NCI-H146 treated with DMSO at 0.1 percent for 48 hours (cell line): Measurements from ENCODE around the gene UVRAG.
"Not testable (repeated sequence)": the region's sequence is repeated elsewhere in the genome, so short reads cannot be mapped to it uniquely, and the experiment has no call there.

Experiments
- DNase-seq: peaks from one replicate; lab custom pipeline; 2025; ENCODE audit not compliant: unreplicated experiment; lab: John Stamatoyannopoulos, UW

Gene UVRAG

GRCh38 chr11:76048763-76049162 lies 233.8 kb downstream of the UVRAG start:
- no peak for DNase-seq

DNA sequence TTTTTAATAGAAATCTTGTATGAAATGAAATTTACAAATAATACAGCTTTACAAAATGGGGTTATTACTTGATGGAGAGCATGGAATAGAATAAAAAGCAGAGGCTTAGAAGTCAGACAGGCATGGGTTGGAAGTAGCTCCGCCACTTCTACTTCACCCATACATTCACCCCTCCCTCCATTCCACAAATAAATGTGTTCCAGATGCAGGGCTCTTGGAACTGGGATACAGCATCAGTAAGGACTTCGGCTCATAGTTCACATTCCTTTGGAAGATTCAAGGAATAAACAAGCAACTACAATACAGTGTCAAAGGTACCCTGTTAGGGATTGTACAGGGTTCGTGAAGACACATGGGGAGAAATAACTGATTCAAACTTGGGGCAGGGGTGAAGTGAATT lies 234.5 kb downstream of the UVRAG start:
- DNase-seq = no peak

GRCh38 chr11:76051937-76052336 lies 236.9 kb downstream of the UVRAG start:
- DNase-seq = no peak

GRCh38 chr11:76054330-76054729 lies 239.3 kb downstream of the UVRAG start:
- DNase-seq = no peak

DNA sequence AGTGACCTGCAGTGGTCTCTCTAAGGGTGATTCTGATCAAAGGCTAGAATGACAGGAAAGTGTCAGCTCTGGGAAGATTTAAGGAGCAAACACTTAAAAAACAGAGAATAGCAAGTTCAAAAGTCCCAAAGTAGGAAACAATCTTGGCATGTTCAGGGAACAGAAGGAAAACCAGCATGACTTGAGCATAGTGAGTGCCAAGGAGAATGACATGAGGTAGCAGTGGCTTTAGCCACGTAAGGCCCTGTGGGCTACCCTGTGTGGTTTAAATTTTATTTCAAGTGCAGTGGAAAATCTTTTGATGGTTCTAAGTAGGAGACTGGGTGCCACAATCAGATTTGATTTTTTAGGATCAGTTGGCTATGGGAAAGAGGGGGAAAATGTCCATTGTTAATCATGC lies 241.9 kb downstream of the UVRAG start:
- DNase-seq = no peak

DNA sequence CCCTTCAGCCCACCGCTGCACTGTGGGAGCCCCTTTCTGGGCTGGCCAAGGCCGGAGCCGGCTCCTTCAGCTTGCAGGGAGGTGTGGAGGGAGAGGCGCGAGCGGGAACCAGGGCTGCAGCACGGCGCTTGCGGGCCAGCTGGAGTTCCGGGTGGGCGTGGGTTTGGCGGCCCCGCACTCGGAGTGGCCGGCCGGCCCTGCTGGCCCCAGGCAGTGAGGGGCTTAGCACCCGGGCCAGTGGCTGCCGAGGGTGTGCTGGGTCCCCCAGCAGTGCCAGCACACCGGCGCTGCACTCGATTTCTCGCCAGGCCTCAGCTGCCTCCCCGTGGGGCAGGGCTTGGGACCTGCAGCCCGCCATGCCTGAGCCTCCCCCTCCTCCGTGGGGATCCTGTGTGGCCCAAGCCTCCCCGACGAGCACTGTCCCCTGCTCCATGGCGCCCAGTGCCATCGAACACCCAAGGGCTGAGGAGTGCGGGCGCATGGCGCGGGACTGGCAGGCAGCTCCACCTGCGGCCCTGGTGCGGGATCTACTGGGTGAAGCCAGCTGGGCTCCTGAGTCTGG lies 245.5 kb downstream of the UVRAG start:
- not testable (repeated sequence) for DNase-seq

GRCh38 chr11:76062733-76063132 lies 247.7 kb downstream of the UVRAG start:
- DNase-seq = no peak

- no peak for DNase-seq
Measured at GRCh38 chr11:76064192-76064591, 249.2 kb downstream of the UVRAG start.

- DNase-seq = no peak
Measured at GRCh38 chr11:76067099-76067498, 252.1 kb downstream of the UVRAG start.

GRCh38 chr11:76069001-76069400 lies 254.0 kb downstream of the UVRAG start:
- no peak for DNase-seq

DNA sequence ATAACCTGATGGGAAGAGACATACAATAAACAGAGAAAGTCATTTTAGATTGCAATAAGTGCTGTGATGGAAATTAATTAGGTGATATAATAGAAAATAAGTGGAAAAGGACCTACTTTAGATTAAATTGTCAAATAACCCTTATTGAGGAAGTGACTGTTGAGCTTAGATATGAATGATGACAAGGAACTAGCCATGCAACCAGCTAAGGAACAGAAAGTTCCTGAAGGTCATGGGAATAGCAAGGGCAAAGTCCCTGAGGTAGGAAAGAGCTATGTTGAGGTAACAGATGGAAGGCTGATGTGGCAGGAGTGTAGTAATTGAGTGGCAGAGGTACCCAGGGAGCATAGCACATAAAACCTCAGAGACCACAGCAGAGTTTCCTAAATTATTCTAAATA lies 256.1 kb downstream of the UVRAG start:
- no peak for DNase-seq

DNA sequence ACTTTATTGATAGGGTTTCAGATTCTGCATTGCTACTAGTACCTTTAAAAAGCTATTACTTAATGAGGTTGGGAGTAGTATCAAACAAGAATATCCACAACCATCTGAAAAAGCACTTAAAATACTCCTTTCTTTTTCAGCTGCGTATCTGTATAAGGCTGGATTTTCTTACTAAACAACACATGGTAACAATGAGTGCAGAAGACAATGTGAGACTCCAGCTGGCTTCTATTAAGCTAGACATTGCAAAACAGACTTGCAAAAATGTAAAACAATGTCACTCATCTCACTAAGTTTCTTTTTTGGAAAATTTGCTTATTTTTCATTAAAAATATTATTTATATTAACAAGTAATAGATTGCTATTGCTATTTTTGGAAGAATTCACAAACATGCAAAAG lies 258.7 kb downstream of the UVRAG start:
- no peak for DNase-seq

DNA sequence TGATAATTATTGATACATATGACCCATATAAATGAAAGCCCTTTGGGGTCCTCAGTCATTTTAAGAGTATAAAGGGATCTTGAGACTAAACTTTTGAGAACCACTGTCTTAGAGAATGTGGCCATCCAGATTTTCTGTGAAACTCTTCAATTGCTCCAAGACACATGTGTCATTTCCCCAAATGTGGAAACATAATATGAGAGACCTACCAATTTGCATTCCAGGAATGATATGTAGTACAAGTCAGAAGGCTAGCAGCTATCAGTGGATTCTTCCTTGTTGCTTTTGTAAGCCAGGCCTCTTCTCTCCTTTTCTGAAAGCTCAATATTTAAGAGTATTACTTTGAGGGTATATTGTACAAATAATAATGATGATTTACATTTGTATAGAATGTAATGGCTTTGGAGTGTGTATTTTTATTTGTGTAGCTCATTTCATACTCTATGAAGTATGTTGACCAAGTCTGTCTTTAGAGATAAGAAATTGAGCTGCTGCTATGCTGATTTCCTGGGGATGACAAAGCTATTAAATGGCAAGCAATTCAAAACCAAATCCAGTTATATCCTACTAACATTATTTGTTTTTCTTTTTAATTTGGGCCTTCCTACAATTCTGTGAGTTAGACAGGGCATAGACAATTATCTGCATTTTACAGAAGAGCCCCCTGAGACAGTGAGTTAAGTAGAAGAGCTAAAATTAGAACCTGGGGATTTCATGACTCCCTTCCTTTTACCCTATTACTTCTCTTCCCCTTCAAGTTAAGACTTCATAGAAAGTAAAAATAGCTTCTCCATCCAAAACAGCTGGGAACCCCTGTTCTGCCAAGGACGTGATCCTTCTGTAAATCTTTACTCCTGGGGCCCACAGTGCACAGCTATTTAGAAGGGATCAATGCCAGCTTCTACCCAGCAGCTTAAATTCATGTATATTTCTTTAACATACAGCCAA lies 259.4 kb downstream of the UVRAG start:
- DNase-seq = peak; percentile 51

DNA sequence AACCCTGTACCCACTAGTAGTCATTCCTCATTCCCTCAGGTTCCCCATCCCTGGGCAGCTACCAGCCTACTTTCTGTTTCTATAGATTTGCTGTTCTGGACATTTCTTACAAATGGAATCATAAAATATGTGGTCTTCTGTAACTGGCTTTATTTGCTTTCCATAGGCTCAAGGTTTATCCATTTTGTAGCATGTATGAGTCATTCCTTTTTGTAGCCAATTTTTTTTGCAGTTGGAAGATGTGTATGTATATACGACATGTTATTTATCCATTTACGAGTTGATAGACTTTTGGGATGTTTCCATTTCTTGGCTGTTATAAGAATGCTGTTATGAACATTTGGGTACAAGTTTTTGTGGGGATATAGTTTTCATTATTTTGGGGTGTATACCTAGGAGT lies 260.7 kb downstream of the UVRAG start:
- DNase-seq = no peak

- DNase-seq = not testable (repeated sequence)
Measured at GRCh38 chr11:76076253-76076652, 261.2 kb downstream of the UVRAG start.

DNA sequence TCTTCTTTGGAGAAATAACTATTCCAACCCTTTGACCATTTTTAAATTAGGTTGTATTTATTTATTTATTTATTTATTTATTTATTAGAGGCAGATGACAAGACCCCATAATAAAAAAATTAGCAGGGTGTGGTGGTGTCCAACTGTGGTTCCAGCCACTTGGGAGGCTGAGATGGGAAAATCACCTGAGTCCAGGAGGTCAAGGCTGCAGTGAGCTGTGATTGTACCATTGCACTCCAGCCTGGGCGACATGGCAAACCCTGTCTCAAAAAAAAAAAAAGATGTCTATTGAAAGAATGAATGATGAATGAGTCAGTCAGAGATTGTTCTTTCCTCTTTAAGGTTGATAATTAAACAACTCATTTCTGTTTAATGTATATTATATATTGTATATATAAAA lies 261.7 kb downstream of the UVRAG start:
- DNase-seq = no peak

GRCh38 chr11:76077575-76078150 lies 262.7 kb downstream of the UVRAG start:
- DNase-seq = no peak

DNA sequence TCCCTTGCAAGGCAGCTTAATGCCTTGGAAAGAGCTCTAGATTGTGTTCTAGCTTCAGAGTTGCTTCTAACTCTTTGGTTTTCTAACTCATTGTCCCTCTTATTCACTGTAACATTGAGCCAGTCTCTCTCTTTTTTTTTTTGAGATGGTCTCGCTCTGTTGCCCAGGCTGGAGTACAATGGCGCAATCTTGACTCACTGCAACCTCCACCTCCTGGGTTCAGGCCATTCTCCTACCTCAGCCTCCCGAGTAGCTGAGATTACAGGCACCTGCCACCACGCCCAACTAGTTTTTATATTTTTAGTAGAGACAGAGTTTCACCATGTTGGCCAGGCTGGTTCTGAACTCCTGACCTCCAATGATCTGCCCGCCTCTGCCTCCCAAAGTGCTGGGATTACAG lies 266.1 kb downstream of the UVRAG start:
- not testable (repeated sequence) for DNase-seq

- no peak for DNase-seq
Measured at GRCh38 chr11:76083563-76084451, 268.8 kb downstream of the UVRAG start.

DNA sequence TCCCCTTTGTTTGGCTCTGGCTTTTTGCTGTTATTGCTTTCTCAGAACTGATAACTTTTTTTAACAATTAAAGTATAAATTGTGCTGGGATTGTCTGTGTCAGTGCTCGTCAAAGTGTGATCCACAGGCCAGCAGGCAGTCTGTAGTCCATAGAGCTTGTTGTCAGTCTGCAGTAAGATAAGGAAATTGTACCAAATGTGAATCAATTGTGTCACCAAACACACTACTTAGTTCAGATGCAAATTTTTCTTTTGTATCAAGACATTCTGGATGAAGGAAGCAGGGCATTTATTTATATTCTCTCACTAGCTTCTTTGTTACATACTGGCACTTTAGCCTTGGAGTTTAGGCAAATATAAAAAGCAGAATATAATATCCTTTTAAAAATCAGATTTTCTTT lies 270.3 kb downstream of the UVRAG start:
- DNase-seq = peak; percentile 10
